ENCODE data around the gene ZNF143. TPM values are rescaled to one million over a fixed set of nuclear protein-coding genes. Genes with fewer than 3 reads are reported as not detected.
A peak's percentile ranks its signal among the peaks of the same experiment; 100 is the strongest.

The ZNF143 gene
- total RNA-seq, 1 donor from 2014 or later: 36.6 TPM

DNA sequence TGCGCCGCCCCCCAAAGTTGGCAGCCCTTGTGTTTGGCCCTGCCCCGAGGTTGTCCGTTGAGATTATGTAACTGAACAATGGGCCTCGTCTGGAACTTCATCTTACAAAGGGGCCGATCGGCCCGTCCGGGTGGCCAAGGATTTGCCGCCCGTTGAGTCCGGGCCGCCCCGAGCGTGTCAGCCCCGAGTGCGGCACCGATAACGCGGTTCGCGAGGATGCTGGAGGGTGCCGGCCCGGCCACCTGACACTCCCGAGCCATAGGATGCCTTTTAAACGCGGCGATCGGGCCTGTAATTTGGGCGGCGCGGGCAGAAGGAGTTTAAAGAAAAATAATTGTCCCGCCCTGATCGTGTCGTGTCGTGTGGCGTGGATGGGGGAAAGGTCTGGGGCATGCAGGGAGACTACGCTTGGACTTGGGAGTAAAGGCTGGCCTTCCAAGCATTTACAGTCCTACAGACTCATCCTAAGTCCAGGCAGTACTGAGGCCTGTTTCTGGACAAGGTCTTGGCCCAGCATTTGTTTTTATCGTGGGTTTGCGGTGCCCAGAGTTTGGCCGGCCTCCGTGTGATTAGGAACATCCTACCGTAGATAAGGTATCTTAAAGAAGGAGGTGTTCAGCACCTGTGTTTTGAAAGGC lies 113.9 kb downstream of the ZNF143 start:
- Histone ChIP-seq H3K4me1 (peaks cover 56% of the 10 kb centered on the region), H3K4me3 (peak overlapping the region; percentile 80 to 87), H3K27ac (peak overlapping the region; percentile 90), H3K36me3 (peaks cover 0 to 6% of the 10 kb centered on the region in 2 donors), H3K27me3 (no peaks in the 10 kb centered on the region), H3K9me3 (no peaks in the 10 kb centered on the region)
- TF ChIP-seq, protein P1, sequence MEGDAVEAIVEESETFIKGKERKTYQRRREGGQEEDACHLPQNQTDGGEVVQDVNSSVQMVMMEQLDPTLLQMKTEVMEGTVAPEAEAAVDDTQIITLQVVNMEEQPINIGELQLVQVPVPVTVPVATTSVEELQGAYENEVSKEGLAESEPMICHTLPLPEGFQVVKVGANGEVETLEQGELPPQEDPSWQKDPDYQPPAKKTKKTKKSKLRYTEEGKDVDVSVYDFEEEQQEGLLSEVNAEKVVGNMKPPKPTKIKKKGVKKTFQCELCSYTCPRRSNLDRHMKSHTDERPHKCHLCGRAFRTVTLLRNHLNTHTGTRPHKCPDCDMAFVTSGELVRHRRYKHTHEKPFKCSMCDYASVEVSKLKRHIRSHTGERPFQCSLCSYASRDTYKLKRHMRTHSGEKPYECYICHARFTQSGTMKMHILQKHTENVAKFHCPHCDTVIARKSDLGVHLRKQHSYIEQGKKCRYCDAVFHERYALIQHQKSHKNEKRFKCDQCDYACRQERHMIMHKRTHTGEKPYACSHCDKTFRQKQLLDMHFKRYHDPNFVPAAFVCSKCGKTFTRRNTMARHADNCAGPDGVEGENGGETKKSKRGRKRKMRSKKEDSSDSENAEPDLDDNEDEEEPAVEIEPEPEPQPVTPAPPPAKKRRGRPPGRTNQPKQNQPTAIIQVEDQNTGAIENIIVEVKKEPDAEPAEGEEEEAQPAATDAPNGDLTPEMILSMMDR (IDR thresholded peaks at IDR 0.05): no peak
- TF ChIP-seq POLR2AphosphoS5 (IDR thresholded peaks at IDR 0.05; ENCODE audit: insufficient read depth in 1 of 2, low read depth in 1 of 2): peak in 1 of 2 donors; percentile 49
- no peak for DNase-seq (ENCODE audit: extremely low spot score in 2 of 2)
- intact Hi-C loops (cut with DNase I): loop anchor here (5.0 kb wide), 1 partner anchor 38 kb away; no protein-coding TSS in a partner anchor

- Histone ChIP-seq H3K36me3 (peaks cover 0 to 6% of the 10 kb centered on the region in 2 donors), H3K4me3 (peak overlapping the region; percentile 80 to 87), H3K27me3 (no peaks in the 10 kb centered on the region), H3K9me3 (no peaks in the 10 kb centered on the region), H3K27ac (peak overlapping the region; percentile 90), H3K4me1 (peaks cover 48% of the 10 kb centered on the region)
- no peak for DNase-seq (ENCODE audit: extremely low spot score in 2 of 2)
- intact Hi-C loops (cut with DNase I): no loop called here
- TF ChIP-seq POLR2A (IDR thresholded peaks at IDR 0.05) (peak in 1 of 2 donors; percentile 20), POLR2AphosphoS5 (IDR thresholded peaks at IDR 0.05; ENCODE audit: insufficient read depth in 1 of 2, low read depth in 1 of 2) (peak in 1 of 2 donors; percentile 97)
- TF ChIP-seq, protein P1 (IDR thresholded peaks at IDR 0.05): no peak
Measured at GRCh38 chr11:9575260-9576240, 114.7 kb downstream of the ZNF143 start.

- intact Hi-C loops (cut with DNase I): no loop called here
- TF ChIP-seq POLR2AphosphoS5 (IDR thresholded peaks at IDR 0.05; ENCODE audit: insufficient read depth in 1 of 2, low read depth in 1 of 2): no peak
- TF ChIP-seq, protein P1 (IDR thresholded peaks at IDR 0.05): no peak
- TF ChIP-seq POLR2A (IDR thresholded peaks at IDR 0.05): no peak
- peak overlapping the region; percentile 70 for H3K27ac ChIP-seq
Measured at GRCh38 chr11:9576701-9577381, 116.0 kb downstream of the ZNF143 start.

GRCh38 chr11:9577556-9577955 lies 116.7 kb downstream of the ZNF143 start:
- peak overlapping the region; percentile 70 for H3K27ac ChIP-seq
- peaks cover 0 to 16% of the 10 kb centered on the region in 2 donors for H3K36me3 ChIP-seq
- H3K27me3 ChIP-seq: no peaks in the 10 kb centered on the region
- TF ChIP-seq POLR2AphosphoS5 (IDR thresholded peaks at IDR 0.05; ENCODE audit: insufficient read depth in 1 of 2, low read depth in 1 of 2) (no peak), POLR2A (IDR thresholded peaks at IDR 0.05) (no peak)
- intact Hi-C loops (cut with DNase I): no loop called here
- H3K4me3 ChIP-seq: peak overlapping the region in 1 of 2 donors; percentile 87
- no peaks in the 10 kb centered on the region for H3K9me3 ChIP-seq
- peaks cover 31% of the 10 kb centered on the region for H3K4me1 ChIP-seq
- no peak for DNase-seq (ENCODE audit: extremely low spot score in 2 of 2)

More at GRCh38 chr11:9576701-9577381, 116.0 kb downstream of the ZNF143 start:
- no peak for DNase-seq (ENCODE audit: extremely low spot score in 2 of 2)
- peak overlapping the region; percentile 80 to 87 for H3K4me3 ChIP-seq
- H3K27me3 ChIP-seq: no peaks in the 10 kb centered on the region
- peaks cover 0 to 10% of the 10 kb centered on the region in 2 donors for H3K36me3 ChIP-seq
- peaks cover 38% of the 10 kb centered on the region for H3K4me1 ChIP-seq
- H3K9me3 ChIP-seq: no peaks in the 10 kb centered on the region

Small RNAs within 50 kb of the gene (small RNA-seq; reads per million reads assigned to genes)
- gene RF01210: not detected
- gene SNORA23: 61.6 reads per million, percentile 97 among the genes with 10 or more reads in this experiment

Other genes with a start within 250 kb of the ZNF143 start
- gene DENND5A, start 195.7 kb upstream of the ZNF143 start, total RNA-seq: 82.0 TPM
- gene TMEM41B, start 146.4 kb upstream of the ZNF143 start, total RNA-seq: 18.9 TPM
- 64.8 TPM for gene IPO7, start 76.4 kb upstream of the ZNF143 start, total RNA-seq
- 22.1 TPM for gene WEE1, start 112.7 kb downstream of the ZNF143 start, total RNA-seq
- 32.2 TPM for gene SWAP70, start 203.1 kb downstream of the ZNF143 start, total RNA-seq

Measured in vagina (tissue), 2 donors.